GM19099 (cell line): ENCODE measurements around the gene MAPK8IP3.

ENCODE experiments used
- POLR2A ChIP-seq: IDR thresholded peaks from 3 replicates; pipeline ENCODE4 v1.6.1; 2011; ENCODE audit warnings: low read depth; ENCODE audit not compliant: insufficient read length; ENCODE audit errors: extremely low read depth

The MAPK8IP3 gene

DNA sequence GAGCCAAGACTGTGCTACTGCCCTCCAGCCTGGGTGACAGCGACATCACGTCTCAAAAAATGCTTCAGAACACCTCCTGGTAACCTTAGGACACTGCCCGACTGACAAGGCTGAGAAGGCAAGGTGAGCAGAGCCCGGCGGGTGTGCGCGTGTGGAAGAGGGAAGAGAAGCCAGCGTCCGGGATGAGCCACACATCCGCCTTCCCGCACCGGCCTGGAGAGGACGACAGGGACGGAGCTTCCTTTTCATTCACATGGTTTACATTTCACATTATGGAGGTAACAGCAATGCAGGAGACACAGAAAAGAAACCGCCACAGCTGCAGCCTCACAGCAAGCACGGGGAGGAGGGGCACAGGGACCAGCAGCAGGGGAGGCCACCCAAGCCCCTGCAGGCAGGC lies 104.1 kb downstream of the MAPK8IP3 start:
- no peak for TF ChIP-seq POLR2A

DNA sequence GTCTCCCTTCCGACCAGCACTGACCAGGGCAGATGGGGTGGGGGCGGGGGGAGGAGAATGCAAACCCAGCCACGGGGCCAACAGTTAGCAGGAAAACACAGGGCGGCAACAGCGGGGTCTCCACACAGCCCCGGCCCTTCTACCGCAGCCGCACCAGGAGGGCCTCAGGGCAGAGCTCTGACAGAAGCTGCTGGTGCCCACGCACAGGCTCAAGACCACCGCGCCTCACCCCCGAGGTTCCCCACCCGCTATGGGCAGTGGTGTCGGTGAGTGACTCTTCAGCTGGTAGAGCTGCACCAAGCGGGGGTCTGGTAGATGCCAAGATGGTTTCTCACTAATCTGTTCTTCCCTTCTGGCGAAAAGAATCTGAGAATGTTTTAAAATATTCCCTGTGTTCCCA lies 104.5 kb downstream of the MAPK8IP3 start:
- TF ChIP-seq POLR2A: no peak

DNA sequence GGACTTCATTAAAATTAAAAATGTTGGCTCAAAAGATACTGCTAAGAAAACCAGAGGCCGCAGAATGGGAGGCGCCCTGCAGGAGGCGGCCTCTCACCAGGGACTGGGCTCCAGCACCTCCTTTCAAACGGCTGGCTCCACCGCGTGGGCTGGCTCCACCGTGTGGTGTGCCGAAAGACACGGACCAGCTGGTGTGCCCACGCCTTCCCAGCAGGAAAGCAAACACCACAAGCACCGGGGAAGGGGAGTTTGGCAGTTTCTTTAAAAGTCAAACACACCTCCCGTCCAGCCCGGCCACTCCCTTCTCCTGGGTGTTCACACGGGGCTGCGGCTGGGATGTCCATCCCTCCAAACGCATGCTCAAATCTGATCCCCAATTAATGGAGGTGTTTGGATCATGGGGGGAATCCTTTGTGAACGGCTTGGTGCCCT lies 106.8 kb downstream of the MAPK8IP3 start:
- no peak for TF ChIP-seq POLR2A

DNA sequence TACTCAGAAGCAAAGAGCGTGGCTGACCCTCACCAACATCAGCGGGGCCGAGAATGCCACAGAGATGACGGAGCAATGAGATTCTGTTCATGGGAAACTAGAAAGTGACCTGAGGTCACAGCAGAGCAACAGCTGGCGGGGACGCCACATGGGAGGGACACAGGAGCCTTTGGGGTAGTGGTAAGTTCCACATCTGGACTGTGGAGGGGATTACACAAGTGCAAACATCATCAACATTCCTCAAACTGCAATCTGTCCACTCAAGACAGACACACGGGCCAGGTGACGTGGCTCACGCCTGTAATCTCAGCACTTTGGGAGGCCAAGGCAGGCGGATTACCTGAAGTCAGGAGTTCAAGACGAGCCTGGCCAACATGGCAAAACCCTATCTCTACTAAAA lies 109.5 kb downstream of the MAPK8IP3 start:
- TF ChIP-seq POLR2A: no peak

DNA sequence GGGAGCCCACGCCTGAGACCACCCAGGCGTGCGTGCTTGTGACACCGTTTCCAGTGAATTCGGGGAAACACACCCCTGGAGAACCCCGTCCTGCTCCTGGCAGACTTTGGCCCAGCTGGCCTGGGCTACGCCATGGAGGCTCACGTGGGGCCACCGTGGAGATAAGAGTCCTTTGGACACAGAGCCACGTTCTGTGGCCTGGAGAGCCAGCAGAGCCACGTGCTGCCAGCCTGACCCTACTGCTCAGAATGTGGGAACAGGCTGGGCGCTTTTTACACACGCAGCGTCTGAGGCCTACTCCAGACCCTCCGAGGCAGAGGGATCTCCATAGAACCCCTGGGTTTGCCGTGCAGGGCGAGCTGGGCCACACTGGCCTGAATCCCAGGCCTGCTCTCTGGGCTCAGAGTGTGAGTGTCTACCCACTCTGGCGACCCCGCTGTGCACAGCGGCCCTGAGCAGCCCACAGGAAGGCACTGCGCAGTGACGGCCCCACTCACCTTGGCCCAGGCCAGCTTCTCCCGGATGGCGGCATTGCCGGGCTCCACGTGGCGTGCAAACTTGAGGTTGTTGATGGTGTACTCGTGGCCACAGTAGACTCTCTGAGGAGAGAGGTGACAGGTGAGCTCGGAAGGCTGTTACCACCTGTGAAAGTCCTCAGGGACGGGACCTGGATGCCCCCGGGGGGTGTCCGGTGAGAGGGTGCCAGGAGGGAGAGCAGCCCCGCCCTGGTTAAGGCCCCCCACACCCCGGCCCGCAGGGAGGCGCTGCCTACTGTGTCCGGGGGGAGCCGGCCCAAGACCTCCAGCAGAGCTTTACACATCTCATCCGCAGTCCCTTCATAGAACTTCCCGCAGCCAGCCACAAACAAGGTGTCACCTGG lies 110.6 kb downstream of the MAPK8IP3 start:
- TF ChIP-seq POLR2A: no peak

DNA sequence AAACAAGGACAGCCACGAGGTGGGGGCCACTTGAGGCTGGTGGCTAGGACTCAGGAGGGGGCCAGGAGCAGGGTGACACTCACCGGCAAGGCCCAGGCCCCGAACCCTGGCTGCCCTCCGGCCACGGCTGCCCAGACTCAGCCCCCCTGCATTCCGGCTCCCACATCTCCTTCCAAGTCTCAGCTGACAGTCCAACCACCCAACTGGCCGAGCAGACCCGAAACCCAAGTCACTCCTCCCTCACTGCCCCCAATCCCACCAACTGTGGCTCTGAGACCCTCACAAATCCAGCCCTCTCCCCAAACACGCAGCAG lies 111.2 kb downstream of the MAPK8IP3 start:
- TF ChIP-seq POLR2A: no peak

DNA sequence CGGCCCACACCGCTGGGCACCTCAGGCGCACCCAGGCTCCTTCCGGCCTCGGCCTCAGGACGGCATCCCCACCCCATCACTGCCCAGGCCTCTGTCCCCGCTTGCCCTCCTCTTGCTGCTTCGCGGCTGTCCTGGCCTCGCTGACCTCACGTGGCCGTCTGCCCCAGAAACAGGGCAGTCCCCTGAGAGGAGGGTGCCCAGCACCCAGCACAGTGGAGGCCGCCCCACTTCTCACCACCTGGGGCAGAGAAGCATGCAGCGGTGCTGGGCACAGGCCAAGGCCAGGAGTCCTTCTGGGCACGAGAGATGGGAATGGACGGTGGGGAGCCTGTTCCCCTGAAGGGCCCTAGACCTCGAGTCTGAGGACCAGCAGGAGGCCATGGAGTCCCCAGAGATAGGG lies 111.7 kb downstream of the MAPK8IP3 start:
- no peak for TF ChIP-seq POLR2A

DNA sequence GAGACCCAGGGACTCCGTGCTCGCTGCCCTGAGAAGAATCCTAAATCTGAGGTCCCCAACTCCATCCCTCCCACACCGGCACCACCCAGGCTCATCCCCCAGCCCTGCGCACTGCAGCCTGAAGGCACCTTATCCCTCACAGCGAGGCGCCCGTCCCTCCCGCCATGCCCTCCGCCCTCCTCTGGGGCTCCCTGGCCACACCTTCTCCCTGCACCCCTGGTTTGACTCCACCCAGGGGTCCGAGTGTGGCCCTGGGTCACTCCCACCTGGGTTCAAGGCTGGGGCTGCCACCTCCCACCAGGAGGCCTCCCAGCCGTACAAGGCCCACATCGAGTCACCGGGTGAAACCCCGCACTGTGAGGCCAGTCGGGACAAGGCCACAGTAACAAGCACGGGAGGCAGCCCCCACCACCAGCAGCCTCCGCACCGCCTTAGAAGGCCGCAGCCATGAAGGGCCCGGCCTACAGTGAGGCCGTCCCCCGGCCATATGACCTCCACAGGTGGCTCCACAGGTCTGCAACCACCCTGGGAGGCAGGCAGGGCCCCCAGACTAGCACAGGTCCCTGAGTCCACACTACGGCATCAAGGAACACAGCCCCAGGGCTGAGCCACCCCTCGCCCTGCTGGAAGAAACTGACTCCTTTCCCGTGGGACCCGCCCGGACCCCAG lies 112.3 kb downstream of the MAPK8IP3 start:
- TF ChIP-seq POLR2A: no peak

DNA sequence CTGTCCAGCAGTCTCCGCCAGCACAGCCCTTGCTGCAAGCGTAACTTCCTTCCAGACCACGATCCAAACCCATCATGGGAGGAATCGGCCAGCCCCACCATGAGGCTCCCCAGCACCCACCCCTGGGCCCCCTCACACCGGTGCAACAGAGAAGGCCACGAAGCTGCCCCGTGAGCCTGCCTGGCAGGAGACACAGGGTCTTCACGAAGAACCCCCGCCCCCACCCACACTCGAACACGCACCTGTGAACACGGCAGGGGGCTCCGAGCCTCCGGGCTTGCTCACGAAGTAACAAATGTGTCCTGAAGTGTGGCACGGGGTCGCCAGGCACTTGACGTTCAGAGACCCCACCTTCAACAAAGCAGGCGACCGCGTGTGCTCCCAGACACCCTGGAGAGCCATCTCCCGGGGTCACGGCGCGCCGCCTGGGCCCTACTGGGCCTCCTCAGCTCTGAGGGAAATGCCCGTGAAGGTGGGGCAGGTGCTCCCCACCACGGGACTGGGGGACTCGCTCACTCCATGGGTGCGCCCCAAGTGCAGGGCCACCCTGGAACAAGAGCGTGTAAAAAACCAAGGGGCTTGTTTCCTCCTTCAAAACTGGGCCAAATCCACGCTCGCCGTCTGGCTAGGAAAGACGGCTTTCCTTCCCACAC lies 113.0 kb downstream of the MAPK8IP3 start:
- TF ChIP-seq POLR2A: no peak

DNA sequence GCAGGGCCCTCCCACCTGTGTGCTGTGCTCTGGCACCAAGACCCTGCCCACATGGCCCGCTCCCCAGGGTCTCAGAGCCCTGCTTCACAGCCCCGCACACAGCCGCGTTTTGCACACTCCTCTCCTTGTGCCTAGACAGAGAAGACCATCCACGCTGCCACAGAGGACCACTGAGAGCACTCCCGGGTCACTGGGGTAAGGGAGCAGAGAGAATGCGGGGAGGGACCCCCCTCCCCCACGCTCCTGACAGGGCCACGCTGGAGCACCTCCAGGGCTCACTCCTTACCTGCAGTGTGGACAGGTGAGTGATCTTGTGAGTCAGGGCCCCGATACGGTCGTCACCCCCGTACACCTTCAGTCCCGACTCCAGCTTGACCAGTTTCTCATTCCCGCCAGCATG lies 113.6 kb downstream of the MAPK8IP3 start:
- no peak for TF ChIP-seq POLR2A
